HepG2 (cell line): ENCODE results near the gene SAMD14. TPM values are rescaled to one million over a fixed set of nuclear protein-coding genes. Genes with fewer than 3 reads are reported as not detected.
A peak's percentile ranks its signal among the peaks of the same experiment; 100 is the strongest.

ENCODE experiments used
- ATAC-seq: fragments of 200-7000 bp; cut with Tn5 transposase; 3 replicates; pipeline ENCODE4 v1.9.1; 2020; ENCODE audit warnings: mild to moderate bottlenecking, moderate library complexity
- BruUV-seq: library from RNA; stranded (reverse); fragments of 400-500 nt; replicated peaks from 2 replicates; lab custom pipeline; 2021; lab: Mats Ljungman, UMichigan
- CTCF ChIA-PET: fragments of 300-600 bp; formaldehyde crosslinking; extraction: SDS; loops from one replicate; lab custom pipeline; 2021; ENCODE audit warnings: low total read pairs, inconsistent platforms, low intra/inter-chr PET ratio; lab: Yijun Ruan, JAX
- POLR2A ChIA-PET: fragments of 350-600 bp; sonication (Branson Sonifier 250); formaldehyde crosslinking; loops from one replicate; lab custom pipeline; 2020; ENCODE audit warnings: antibody characterized with exemption, inconsistent platforms; lab: Yijun Ruan, JAX
- DNase-seq: peaks from one replicate; pipeline ENCODE4 v3.0.0-alpha.2; 2015; ENCODE audit warnings: low spot score
- FAIRE-seq: peaks from 3 replicates; lab custom pipeline; 2011; peaks lifted over from hg19 to GRCh38; lab: Jason Lieb, UNC
- H2AFZ ChIP-seq: one replicate; pipeline ENCODE4 v1.6.1; 2011; ENCODE audit warnings: low read length, inconsistent platforms
- H3K27ac ChIP-seq: fragments of 300-600 bp; 3 replicates; pipeline ENCODE4 v1.8.0; 2011; ENCODE audit warnings: mixed run types, mild to moderate bottlenecking, mixed read lengths, low read length, inconsistent platforms; ENCODE audit not compliant: insufficient read depth; ENCODE audit errors: extremely low read length
- H3K27me3 ChIP-seq, 2 experiments: fragments of 200-600 bp in 1 of 2; 2 replicates in 1 of 2; 3 replicates in 1 of 2; pipeline versions ENCODE4 v1.6.0 to v1.8.0; 2011; ENCODE audit warnings: low read length in 2 of 2, mild to moderate bottlenecking in 2 of 2, moderate library complexity in 2 of 2, inconsistent platforms in 1 of 2; ENCODE audit not compliant: insufficient read depth in 2 of 2, control insufficient read depth in 1 of 2
- H3K36me3 ChIP-seq, 2 experiments: fragments of 200-600 bp in 1 of 2; replicated peaks in 1 of 2; 2 replicates in 1 of 2; 3 replicates in 1 of 2; pipeline versions ENCODE4 v1.5.1 to v1.8.0; 2011; ENCODE audit warnings: low read length in 2 of 2, inconsistent platforms in 1 of 2; ENCODE audit not compliant: insufficient read depth in 2 of 2, control insufficient read depth in 1 of 2
- H3K4me1 ChIP-seq: 2 replicates; pipeline ENCODE4 v1.5.1; 2012; ENCODE audit warnings: low read length, inconsistent platforms; ENCODE audit not compliant: insufficient read depth
- H3K4me2 ChIP-seq: 2 replicates; pipeline ENCODE4 v1.6.0; 2011; ENCODE audit warnings: low read depth, low read length, inconsistent platforms
- H3K4me3 ChIP-seq, 3 experiments: fragments of 200-600 bp in 1 of 3; sonication (generic), shearing (Covaris generic) in 1 of 3; replicated peaks in 1 of 3; 2 replicates each; pipeline ENCODE4 v1.5.1; 2011 to 2016; ENCODE audit warnings: low read length in 3 of 3, inconsistent platforms in 2 of 3, low read depth in 2 of 3, mild to moderate bottlenecking in 2 of 3, control low read depth in 1 of 3, mixed read lengths in 1 of 3; ENCODE audit not compliant: insufficient read depth in 1 of 3
- H3K79me2 ChIP-seq: one replicate; pipeline ENCODE4 v1.6.1; 2011; ENCODE audit warnings: low read length, inconsistent platforms; ENCODE audit not compliant: insufficient read depth
- H3K9ac ChIP-seq: 2 replicates; pipeline ENCODE4 v1.6.0; 2011; ENCODE audit warnings: mild to moderate bottlenecking, low read depth, low read length, inconsistent platforms; ENCODE audit not compliant: insufficient read depth
- H3K9me3 ChIP-seq: 2 replicates; pipeline ENCODE4 v1.5.1; 2012; ENCODE audit warnings: mild to moderate bottlenecking, low read length
- H4K20me1 ChIP-seq: 2 replicates; pipeline ENCODE4 v1.6.0; 2011; ENCODE audit warnings: inconsistent platforms, mild to moderate bottlenecking, low read length, moderate library complexity; ENCODE audit not compliant: insufficient read depth
- DMTF1 ChIP-seq: sonication (generic); formaldehyde crosslinking; IDR thresholded peaks from 2 replicates; pipeline ENCODE4 v1.4.0; 2020; ENCODE audit warnings: mild to moderate bottlenecking, missing genetic modification reagents
- EED ChIP-seq: sonication (generic); formaldehyde crosslinking; IDR thresholded peaks from 2 replicates; pipeline ENCODE4 v1.5.0; 2020; ENCODE audit warnings: mild to moderate bottlenecking, missing genetic modification reagents
- ERF ChIP-seq: IDR thresholded peaks from 2 replicates; pipeline ENCODE4 v1.6.1; 2018; ENCODE audit warnings: missing biosample characterization, missing genetic modification reagents
- FIP1L1 ChIP-seq: fragments of 200-400 bp; formaldehyde crosslinking; IDR thresholded peaks from 2 replicates; pipeline ENCODE4 v1.6.1; 2018; ENCODE audit warnings: low read depth, mild to moderate bottlenecking, low read length, moderate library complexity, borderline replicate concordance; ENCODE audit not compliant: insufficient read depth
- FOXJ3 ChIP-seq: sonication (generic); formaldehyde crosslinking; IDR thresholded peaks from 2 replicates; pipeline ENCODE4 v1.4.0; 2020; ENCODE audit warnings: missing genetic modification reagents, mild to moderate bottlenecking, borderline replicate concordance
- HOXA9 ChIP-seq: sonication (generic); formaldehyde crosslinking; IDR thresholded peaks from 2 replicates; pipeline ENCODE4 v1.8.1; 2022; ENCODE audit warnings: missing genetic modification reagents, mild to moderate bottlenecking, moderate library complexity, borderline replicate concordance
- NR0B2 ChIP-seq: sonication (generic); formaldehyde crosslinking; IDR thresholded peaks from 2 replicates; pipeline ENCODE4 v1.4.0; 2020; ENCODE audit warnings: mild to moderate bottlenecking, missing genetic modification reagents
- PCBP1 ChIP-seq: fragments of 200-400 bp; formaldehyde crosslinking; IDR thresholded peaks from 2 replicates; pipeline ENCODE4 v1.6.1; 2017; ENCODE audit warnings: mild to moderate bottlenecking, low read depth, low read length, borderline replicate concordance
- RBFOX2 ChIP-seq: fragments of 200-400 bp; formaldehyde crosslinking; IDR thresholded peaks from 2 replicates; pipeline ENCODE4 v1.6.1; 2017; ENCODE audit warnings: low read depth, mild to moderate bottlenecking, low read length
- ZKSCAN1 ChIP-seq: fragments of 150-350 bp; IDR thresholded peaks from 2 replicates; pipeline ENCODE4 v1.6.1; 2014; ENCODE audit warnings: low read length
- ZMYM4 ChIP-seq: sonication (generic); formaldehyde crosslinking; IDR thresholded peaks from 2 replicates; pipeline ENCODE4 v1.8.1; 2023; ENCODE audit warnings: mild to moderate bottlenecking, missing genetic modification reagents
- ZNF333 ChIP-seq: sonication (generic); formaldehyde crosslinking; IDR thresholded peaks from 2 replicates; pipeline ENCODE4 v1.4.0; 2020; ENCODE audit warnings: mild to moderate bottlenecking, missing genetic modification reagents, borderline replicate concordance
- WGBS: methylation state at CpG from one replicate; pipeline ENCODE4 v1.1.6; 2017; ENCODE audit warnings: low lambda C conversion rate; 5-methylcytosine and 5-hydroxymethylcytosine counted together
- in situ Hi-C: cut with HindIII; loops from 2 replicates; pipeline ENCODE4 v1.10.0; 2017; ENCODE audit warnings: low pct_unique_long_range_greater_than_20kb; ENCODE audit not compliant: extremely low pct_ligation_motif_present
- intact Hi-C: fragments of 100-400 bp; cut with micrococcal nuclease; formaldehyde crosslinking; loops from one replicate; pipeline ENCODE4 v1.10.0; 2022; ENCODE audit not compliant: unreplicated experiment
- polyA plus RNA-seq, 8 experiments: library from polyadenylated mRNA; depleted of rRNA in 3 of 8; stranded (reverse) in 7 of 8; unstranded in 1 of 8; fragments of >200 nt; fragmentation: Illumina TruSeq in 4 of 8; extraction: Trizol in 4 of 8; gene quantifications; 2 replicates each; pipeline versions ENCODE4 v1.2.1 to v1.2.3, GENCODE V29; 2011 to 2016; ENCODE audit warnings: low read depth in 4 of 8, missing spikeins in 1 of 8, mixed read lengths in 1 of 8; ENCODE audit not compliant: insufficient read depth in 1 of 8
- total RNA-seq, 5 experiments: library from RNA; depleted of rRNA; stranded (reverse); fragments of >200 nt; fragmentation: Illumina TruSeq; extraction: Trizol; gene quantifications; 2 replicates each; pipeline ENCODE4 v1.2.3, GENCODE V29; 2016; ENCODE audit warnings: low read depth in 1 of 5

The SAMD14 gene
- total and polyA plus RNA-seq, 2 of the 13 experiments (the other 11 are each of a cell fraction or from before 2014, with no cell fraction given) = 0.07 to 0.22 TPM

- no peaks in the 10 kb centered on the region for H3K79me2 ChIP-seq
- no peak for DNase-seq
- H2AFZ ChIP-seq = no peak overlapping the region
- ChIA-PET CTCF (interaction anchor here (3.5 kb wide), 1 partner anchor 62 kb away, joined by 71 read pairs; no protein-coding TSS in a partner anchor), POLR2A (no interaction called here)
- no peak; the same call in 2 of the 3 replicates for ATAC-seq
- 34% methylated on average over 23 of the region's 25 CpGs for WGBS
- H3K9ac ChIP-seq = no peak overlapping the region
- H4K20me1 ChIP-seq = no peaks in the 10 kb centered on the region
- no peak overlapping the region for H3K4me3 ChIP-seq
- no peaks in the 10 kb centered on the region for H3K36me3 ChIP-seq
- H3K27ac ChIP-seq = no peak overlapping the region
- BruUV-seq = no TSS peak
- H3K9me3 ChIP-seq = no peaks in the 10 kb centered on the region
- intact Hi-C loops = loop anchor here (10.0 kb wide), 1 partner anchor 224 kb away; no protein-coding TSS in a partner anchor
- TF ChIP-seq FIP1L1 = no peak
- TF ChIP-seq HOXA9 (CRISPR knock-in tag) = no peak
- 0 out of 2 replicates have a peak, but pooled peaks have one; percentile 40 for TF ChIP-seq EED (CRISPR knock-in tag)
- H3K27me3 ChIP-seq = peaks cover 6 to 28% of the 10 kb centered on the region in 2 experiments; a peak in 4 of 5 replicates
- no peak for FAIRE-seq
- peaks cover 4% of the 10 kb centered on the region; the same call in 1 of the 2 replicates for H3K4me1 ChIP-seq
- in situ Hi-C loops = loop anchor here (5.0 to 10.0 kb wide), 2 partner anchors 62 to 224 kb away; no protein-coding TSS in a partner anchor
- H3K4me2 ChIP-seq = no peak overlapping the region
These were observed 40.8 kb downstream of the SAMD14 start for GRCh38 chr17:50088952-50089825.

- BruUV-seq = no TSS peak
- Histone ChIP-seq H4K20me1 (no peaks in the 10 kb centered on the region), H3K4me3 (no peak overlapping the region), H3K4me1 (no peaks in the 10 kb centered on the region), H3K4me2 (no peak overlapping the region), H3K27ac (no peak overlapping the region), H3K9me3 (no peaks in the 10 kb centered on the region), H3K9ac (no peak overlapping the region), H2AFZ (no peak overlapping the region), H3K27me3 (peaks cover 6 to 24% of the 10 kb centered on the region in 2 experiments; a peak in 4 of 5 replicates), H3K36me3 (no peaks in the 10 kb centered on the region), H3K79me2 (no peaks in the 10 kb centered on the region)
- TF ChIP-seq FOXJ3 (no peak), ZKSCAN1 (no peak), NR0B2 (0 out of 2 replicates have a peak, but pooled peaks have one; percentile 6), ZNF333 (0 out of 2 replicates have a peak, but pooled peaks have one; percentile 1), ZMYM4 (CRISPR knock-in tag) (no peak), RBFOX2 (no peak), ERF (CRISPR knock-in tag) (no peak), PCBP1 (0 out of 2 replicates have a peak, but pooled peaks have one; percentile 5), DMTF1 (CRISPR knock-in tag) (no peak)
- CTCF ChIA-PET = interaction anchor here (0.9 to 3.5 kb wide), 3 partner anchors 57 to 226 kb away, joined by 3 to 71 read pairs (median 4); no protein-coding TSS in a partner anchor
- WGBS = 43% methylated on average over 16 of the region's 19 CpGs
- ATAC-seq (no peak), DNase-seq (no peak), FAIRE-seq (no peak)
- in situ Hi-C loops (loop anchor here (5.0 to 10.0 kb wide), 2 partner anchors 61 to 223 kb away; no protein-coding TSS in a partner anchor), intact Hi-C loops (loop anchor here (1.0 to 10.0 kb wide), 2 partner anchors 61 to 223 kb away; no protein-coding TSS in a partner anchor)
- POLR2A ChIA-PET = interaction anchor here (0.6 kb wide), 1 partner anchor 54 kb away, joined by 3 read pairs; no protein-coding TSS in a partner anchor
These were observed 42.0 kb downstream of the SAMD14 start for GRCh38 chr17:50087912-50088405.
